Pancreas (tissue), 10 donors: Measurements from ENCODE around the gene ENDOV. TPM values are rescaled to one million over a fixed set of nuclear protein-coding genes. Genes with fewer than 3 reads are reported as not detected.

Experiments
- ATAC-seq, 4 donors: fragments of 200-7000 bp; cut with Tn5 transposase; one replicate each; pipeline versions ENCODE4 v1.8.0 to v1.9.1; 2020; ENCODE audit warnings: mild to moderate bottlenecking in 4 of 4, moderate library complexity in 4 of 4
- DNase-seq, 6 donors: peaks; one replicate each; pipeline ENCODE4 v3.0.0-alpha.2; 2020
- FAIRE-seq: peaks from 2 replicates; lab custom pipeline; 2012; peaks lifted over from hg19 to GRCh38; lab: Jason Lieb, UNC
- H3K27ac ChIP-seq, 4 donors: fragments of 200-600 bp; sonication (generic); 1 replicate in 3 of 4; 2 replicates in 1 of 4; pipeline versions ENCODE4 v1.5.0 to v1.8.0; 2020
- H3K27me3 ChIP-seq, 4 donors: fragments of 200-600 bp; one replicate each; pipeline ENCODE4 v1.8.0; 2021
- H3K36me3 ChIP-seq, 3 donors: fragments of 200-600 bp; sonication (generic) in 1 of 3; one replicate each; pipeline versions ENCODE4 v1.5.0 to v1.8.0; 2020 to 2021
- H3K4me1 ChIP-seq, 3 donors: fragments of 200-600 bp; one replicate each; pipeline ENCODE4 v1.8.0; 2021
- H3K4me3 ChIP-seq, 4 donors: fragments of 200-600 bp; sonication (generic) in 2 of 4; one replicate each; pipeline versions ENCODE4 v1.5.0 to v1.8.0; 2020 to 2021
- H3K9me3 ChIP-seq, 4 donors: fragments of 200-600 bp; one replicate each; pipeline ENCODE4 v1.8.0; 2021
- CTCF ChIP-seq, 4 donors: fragments of 200-600 bp; sonication (generic) in 3 of 4; IDR thresholded peaks; one replicate each; pipeline versions ENCODE4 v1.5.0 to v1.8.0; 2021; ENCODE audit warnings: antibody characterized with exemption in 4 of 4
- WGBS, 2 donors: extraction: QIAGEN DNeasy Blood & Tissue Kit; methylation state at CpG; one replicate each; pipeline ENCODE4 v1.1.7; 2013; 5-methylcytosine and 5-hydroxymethylcytosine counted together
- intact Hi-C, 3 donors: fragments of 100-400 bp; cut with DNase I; formaldehyde crosslinking; loops; one replicate each; pipeline versions ENCODE4 v1.11.1 to v1.14.2; 2022
- polyA plus RNA-seq, 2 donors: library from polyadenylated mRNA; stranded (reverse); fragments of 200-250 nt; gene quantifications; one replicate each; pipeline ENCODE4 v1.2.3, GENCODE V29; 2013
- total RNA-seq, 6 donors: library from RNA; stranded (reverse); fragmentation: NEBNext Ultra II Directional in 4 of 6; extraction: Animal tissue kit (Norgen Biotek cat#: 25700) in 4 of 6; gene quantifications; one replicate each; pipeline versions ENCODE4 v1.2.1 to v1.2.4, GENCODE V29; 2021 to 2023
- donor health status: healthy with polysubstance abuse.
- donor health status: DM: no; HTN: no; CAD: no; lungs with moderate emphysema.
- donor health status: DM: no; HTN: no; CAD: no.
- donor health status: control.
- donor health status: control.
- donor health status: Bipolar disorder and iron deficiency.
- donor health status: DM: yes; HTN: yes; CAD: no.
- donor health status: DM: no; HTN: no; CAD: no.
- donor health status: DM: no; HTN: no; CAD: no.
- donor health status: DM: yes; HTN: yes; CAD: no.

ENDOV gene
- total and polyA plus RNA-seq, 8 donors, result 8.7 to 20.4 (median 12.9) TPM

- H3K9me3 ChIP-seq, result no peaks in the 10 kb centered on the region
- DNase-seq (no peak), FAIRE-seq (no peak), ATAC-seq (no peak)
- intact Hi-C loops, result loop anchor here in 1 of 3 donors (5.0 to 10.0 kb wide), 2 partner anchors 154 to 682 kb away; no protein-coding TSS in a partner anchor
- WGBS, 2 donors, result 70 to 73% methylated on average over 20 of the region's 20 CpGs
- peaks cover 0 to 3% (median 0%) of the 10 kb centered on the region in 3 donors for H3K4me1 ChIP-seq
- TF ChIP-seq CTCF (IDR thresholded peaks at IDR 0.05), result no peak
- H3K27me3 ChIP-seq, result no peaks in the 10 kb centered on the region
- no peaks in the 10 kb centered on the region for H3K36me3 ChIP-seq
- H3K4me3 ChIP-seq, result no peak overlapping the region
- H3K27ac ChIP-seq, result no peak overlapping the region
Measured at GRCh38 chr17:80422981-80423380, 8.0 kb downstream of the ENDOV start.

GRCh38 chr17:80423536-80424225 lies 8.7 kb downstream of the ENDOV start:
- TF ChIP-seq CTCF (IDR thresholded peaks at IDR 0.05), result no peak
- Histone ChIP-seq H3K36me3 (no peaks in the 10 kb centered on the region), H3K4me1 (peaks cover 0 to 3% (median 0%) of the 10 kb centered on the region in 3 donors), H3K27ac (no peak overlapping the region), H3K27me3 (no peaks in the 10 kb centered on the region), H3K9me3 (no peaks in the 10 kb centered on the region), H3K4me3 (no peak overlapping the region)
- WGBS, 2 donors, result 64 to 66% methylated on average over 12 to 13 of the region's 13 CpGs
- FAIRE-seq, result no peak
- intact Hi-C loops, result loop anchor here in 1 of 3 donors (5.0 to 10.0 kb wide), 2 partner anchors 154 to 681 kb away; no protein-coding TSS in a partner anchor
- no peak for ATAC-seq
- peak in 1 of 6 donors; percentile 37 for DNase-seq

GRCh38 chr17:80424261-80424660 lies 9.3 kb downstream of the ENDOV start:
- WGBS, 2 donors, result 77 to 88% methylated on average over 8 of the region's 8 CpGs
- no peak for DNase-seq
- TF ChIP-seq CTCF (IDR thresholded peaks at IDR 0.05), result no peak
- no peak overlapping the region for H3K4me3 ChIP-seq
- peaks cover 0 to 3% (median 0%) of the 10 kb centered on the region in 3 donors for H3K4me1 ChIP-seq
- ATAC-seq, result no peak
- intact Hi-C loops, result loop anchor here in 1 of 3 donors (5.0 to 10.0 kb wide), 2 partner anchors 153 to 681 kb away; no protein-coding TSS in a partner anchor
- H3K27me3 ChIP-seq, result no peaks in the 10 kb centered on the region
- no peaks in the 10 kb centered on the region for H3K36me3 ChIP-seq
- H3K27ac ChIP-seq, result no peak overlapping the region
- FAIRE-seq, result no peak
- no peaks in the 10 kb centered on the region for H3K9me3 ChIP-seq

- ATAC-seq, result no peak
- TF ChIP-seq CTCF (IDR thresholded peaks at IDR 0.05), result no peak
- peaks cover 0 to 3% (median 0%) of the 10 kb centered on the region in 3 donors for H3K4me1 ChIP-seq
- H3K27me3 ChIP-seq, result no peaks in the 10 kb centered on the region
- no peak overlapping the region for H3K4me3 ChIP-seq
- no peak overlapping the region for H3K27ac ChIP-seq
- intact Hi-C loops, result loop anchor here in 2 of 3 donors (5.0 to 10.0 kb wide), 3 partner anchors 152 to 680 kb away; no protein-coding TSS in a partner anchor
- FAIRE-seq, result no peak
- peak in 3 of 6 donors; percentile 33 to 68 (median 53) for DNase-seq
- 76 to 82% methylated on average over 27 of the region's 27 CpGs for WGBS, 2 donors
- no peaks in the 10 kb centered on the region for H3K36me3 ChIP-seq
- no peaks in the 10 kb centered on the region for H3K9me3 ChIP-seq
Measured at GRCh38 chr17:80424878-80425765, 10.2 kb downstream of the ENDOV start.
